ENCODE results near the gene SPTBN1. TPM values are rescaled to one million over a fixed set of nuclear protein-coding genes. Genes with fewer than 3 reads are reported as not detected.

SPTBN1 gene
- total RNA-seq, 1 donor from 2014 or later, result 217 TPM

DNA sequence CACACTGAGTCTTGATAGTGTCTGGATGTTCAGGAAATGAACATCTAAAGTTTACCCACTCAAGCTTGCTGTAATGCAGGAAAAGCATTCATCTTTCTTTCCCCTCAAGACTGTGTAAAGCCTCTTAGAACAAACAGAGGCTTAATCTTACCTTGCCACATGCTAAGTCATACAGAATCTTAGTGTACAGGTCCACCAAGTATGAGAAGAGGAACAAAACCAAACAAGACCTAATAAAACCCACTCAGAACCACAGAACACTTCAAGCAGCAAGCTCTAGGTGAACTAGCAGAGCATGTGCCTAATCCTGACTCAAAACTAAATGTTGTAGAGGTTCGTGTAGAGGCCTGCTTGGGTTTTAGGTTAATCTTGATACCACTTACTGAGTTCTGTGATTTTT, 97.6 kb downstream of the SPTBN1 start:
- Mint-ChIP-seq H3K9me3 (no peaks in the 10 kb centered on the region), H3K27ac (ENCODE audit: unreplicated experiment) (no peak overlapping the region), H3K36me3 (ENCODE audit: low read depth) (no peaks in the 10 kb centered on the region), H3K4me3 (no peak overlapping the region), H3K4me1 (peaks cover 22% of the 10 kb centered on the region), H3K27me3 (ENCODE audit: low read depth) (no peaks in the 10 kb centered on the region)
- TF ChIP-seq, protein P1, sequence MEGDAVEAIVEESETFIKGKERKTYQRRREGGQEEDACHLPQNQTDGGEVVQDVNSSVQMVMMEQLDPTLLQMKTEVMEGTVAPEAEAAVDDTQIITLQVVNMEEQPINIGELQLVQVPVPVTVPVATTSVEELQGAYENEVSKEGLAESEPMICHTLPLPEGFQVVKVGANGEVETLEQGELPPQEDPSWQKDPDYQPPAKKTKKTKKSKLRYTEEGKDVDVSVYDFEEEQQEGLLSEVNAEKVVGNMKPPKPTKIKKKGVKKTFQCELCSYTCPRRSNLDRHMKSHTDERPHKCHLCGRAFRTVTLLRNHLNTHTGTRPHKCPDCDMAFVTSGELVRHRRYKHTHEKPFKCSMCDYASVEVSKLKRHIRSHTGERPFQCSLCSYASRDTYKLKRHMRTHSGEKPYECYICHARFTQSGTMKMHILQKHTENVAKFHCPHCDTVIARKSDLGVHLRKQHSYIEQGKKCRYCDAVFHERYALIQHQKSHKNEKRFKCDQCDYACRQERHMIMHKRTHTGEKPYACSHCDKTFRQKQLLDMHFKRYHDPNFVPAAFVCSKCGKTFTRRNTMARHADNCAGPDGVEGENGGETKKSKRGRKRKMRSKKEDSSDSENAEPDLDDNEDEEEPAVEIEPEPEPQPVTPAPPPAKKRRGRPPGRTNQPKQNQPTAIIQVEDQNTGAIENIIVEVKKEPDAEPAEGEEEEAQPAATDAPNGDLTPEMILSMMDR (conservative IDR thresholded peaks at IDR 0.05), result no peak
- DNase-seq (ENCODE audit: low read depth, low spot score), result no peak

DNA sequence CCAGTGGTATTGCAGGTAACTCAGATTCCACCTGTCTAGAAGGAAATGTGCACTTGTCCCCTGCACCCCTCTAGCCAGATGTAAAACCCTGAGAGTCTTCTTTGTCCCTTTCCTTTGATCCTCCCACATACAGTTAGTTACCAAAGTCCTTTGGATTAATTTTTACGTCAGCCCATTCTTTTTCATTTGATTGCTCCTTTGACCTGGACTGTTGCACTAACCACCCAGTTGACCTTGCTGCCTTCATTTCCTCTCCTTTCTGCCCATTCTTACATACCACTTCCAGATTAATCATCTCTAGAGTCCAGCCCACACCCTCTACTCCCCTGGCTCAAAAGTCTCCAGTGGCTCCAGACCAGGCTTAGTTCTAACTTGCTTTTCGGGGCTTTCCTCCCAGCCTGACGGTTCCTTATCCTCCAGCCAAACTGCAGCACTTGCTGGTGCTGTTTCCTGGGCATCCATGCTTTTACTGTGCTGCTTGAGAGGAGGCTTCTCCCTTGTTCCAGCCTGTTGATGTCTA, 99.3 kb downstream of the SPTBN1 start:
- Mint-ChIP-seq H3K9me3 (no peaks in the 10 kb centered on the region), H3K36me3 (ENCODE audit: low read depth) (no peaks in the 10 kb centered on the region), H3K27ac (ENCODE audit: unreplicated experiment) (no peak overlapping the region), H3K4me3 (peak overlapping the region; percentile 4), H3K27me3 (ENCODE audit: low read depth) (no peaks in the 10 kb centered on the region), H3K4me1 (peaks cover 34% of the 10 kb centered on the region)
- TF ChIP-seq, protein P1 (conservative IDR thresholded peaks at IDR 0.05), result no peak
- DNase-seq (ENCODE audit: low read depth, low spot score), result no peak

DNA sequence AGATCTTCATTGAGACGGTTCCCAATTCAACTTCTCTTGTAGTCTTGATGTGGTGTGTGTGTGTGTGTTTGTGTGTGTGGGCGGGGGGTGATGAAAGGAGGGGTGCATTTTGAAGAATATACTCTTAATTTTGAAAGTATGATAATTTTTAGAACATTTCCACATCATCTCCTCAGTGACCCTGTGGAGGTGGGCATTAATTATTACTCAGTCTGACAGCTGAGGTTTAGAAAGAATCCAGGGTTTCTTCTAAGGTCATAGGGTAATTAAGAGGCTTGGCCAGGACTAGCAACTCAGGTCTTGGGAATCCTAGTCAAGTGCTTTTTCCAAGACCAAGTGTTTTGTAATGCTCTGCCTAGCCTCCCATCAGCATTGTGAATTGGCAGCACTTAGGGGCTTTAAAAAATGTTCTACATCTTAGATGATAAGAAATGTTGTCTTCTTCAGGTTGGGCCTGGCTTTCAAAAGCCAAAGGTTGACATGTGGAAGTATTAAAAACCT, 100.5 kb downstream of the SPTBN1 start:
- Mint-ChIP-seq H3K27me3 (ENCODE audit: low read depth) (no peaks in the 10 kb centered on the region), H3K36me3 (ENCODE audit: low read depth) (no peaks in the 10 kb centered on the region)
- no peak for DNase-seq (ENCODE audit: low read depth, low spot score)

DNA sequence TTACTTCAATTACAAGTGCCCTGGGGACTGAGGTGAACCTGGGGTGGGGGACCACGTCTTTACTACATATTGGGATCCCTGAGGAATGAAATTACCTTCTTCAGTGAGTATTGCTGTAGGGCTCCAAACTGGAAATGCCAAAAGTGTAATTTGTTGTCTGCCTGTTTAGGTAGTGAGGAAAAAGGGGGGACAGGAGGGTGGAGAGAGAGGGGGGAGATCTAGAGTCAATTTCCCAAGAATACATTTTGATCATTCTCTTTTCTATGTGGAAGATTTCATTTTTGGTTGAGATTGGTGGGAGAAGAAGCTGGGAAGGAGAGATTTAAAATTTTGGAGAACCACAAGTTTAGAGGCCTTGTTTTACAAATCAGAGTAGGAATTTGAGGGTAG, 101.1 kb downstream of the SPTBN1 start:
- H3K4me3 Mint-ChIP-seq, result peak overlapping the region; percentile 94
- H3K27ac Mint-ChIP-seq (ENCODE audit: unreplicated experiment), result peak overlapping the region; percentile 90
- no peaks in the 10 kb centered on the region for H3K9me3 Mint-ChIP-seq
- TF ChIP-seq, protein P1 (conservative IDR thresholded peaks at IDR 0.05), result no peak
- no peaks in the 10 kb centered on the region for H3K36me3 Mint-ChIP-seq (ENCODE audit: low read depth)
- no peak for DNase-seq (ENCODE audit: low read depth, low spot score)
- H3K27me3 Mint-ChIP-seq (ENCODE audit: low read depth), result no peaks in the 10 kb centered on the region
- H3K4me1 Mint-ChIP-seq, result peaks cover 50% of the 10 kb centered on the region

More for the DNA sequence above, 100.5 kb downstream of the SPTBN1 start:
- Mint-ChIP-seq H3K9me3 (no peaks in the 10 kb centered on the region), H3K27ac (ENCODE audit: unreplicated experiment) (peak overlapping the region; percentile 90), H3K4me3 (peak overlapping the region; percentile 94), H3K4me1 (peaks cover 45% of the 10 kb centered on the region)
- TF ChIP-seq, protein P1 (conservative IDR thresholded peaks at IDR 0.05), result no peak

- TF ChIP-seq, protein P1 (conservative IDR thresholded peaks at IDR 0.05), result peak; percentile 20
- Mint-ChIP-seq H3K4me3 (peak overlapping the region; percentile 94), H3K4me1 (peaks cover 54% of the 10 kb centered on the region), H3K27ac (ENCODE audit: unreplicated experiment) (peak overlapping the region; percentile 90), H3K36me3 (ENCODE audit: low read depth) (no peaks in the 10 kb centered on the region), H3K9me3 (no peaks in the 10 kb centered on the region), H3K27me3 (ENCODE audit: low read depth) (no peaks in the 10 kb centered on the region)
- peak; percentile 62 for DNase-seq (ENCODE audit: low read depth, low spot score)
Measured at GRCh38 chr2:54557601-54558187, 101.6 kb downstream of the SPTBN1 start.
